Endometrial microvascular endothelial cells (primary cell): ENCODE measurements around the gene TMEM258. TPM values are rescaled to one million over a fixed set of nuclear protein-coding genes. Genes with fewer than 3 reads are reported as not detected.

Source experiments
- in situ Hi-C: cut with HindIII; loops from 2 replicates; pipeline ENCODE4 v1.10.0; 2017; ENCODE audit warnings: low sequenced_read_pairs, low pct_unique_long_range_greater_than_20kb; ENCODE audit errors: inconsistent ontology term
- total RNA-seq: library from RNA; depleted of rRNA; stranded (reverse); fragments of >200 nt; gene quantifications from one replicate; pipeline ENCODE4 v1.2.3, GENCODE V29; 2015; ENCODE audit errors: inconsistent ontology term

TMEM258 gene
- total RNA-seq, 1 donor from 2014 or later, result 59.3 TPM

GRCh38 chr11:61827571-61828378 is 35.4 kb upstream of the TMEM258 start, which contains the start of gene FADS2:
Gene FADS2, plus strand, starts transcription at chr11:61828300. Its CDS starts 91 bp downstream, at chr11:61828391.
- in situ Hi-C loops, result no loop called here

DNA sequence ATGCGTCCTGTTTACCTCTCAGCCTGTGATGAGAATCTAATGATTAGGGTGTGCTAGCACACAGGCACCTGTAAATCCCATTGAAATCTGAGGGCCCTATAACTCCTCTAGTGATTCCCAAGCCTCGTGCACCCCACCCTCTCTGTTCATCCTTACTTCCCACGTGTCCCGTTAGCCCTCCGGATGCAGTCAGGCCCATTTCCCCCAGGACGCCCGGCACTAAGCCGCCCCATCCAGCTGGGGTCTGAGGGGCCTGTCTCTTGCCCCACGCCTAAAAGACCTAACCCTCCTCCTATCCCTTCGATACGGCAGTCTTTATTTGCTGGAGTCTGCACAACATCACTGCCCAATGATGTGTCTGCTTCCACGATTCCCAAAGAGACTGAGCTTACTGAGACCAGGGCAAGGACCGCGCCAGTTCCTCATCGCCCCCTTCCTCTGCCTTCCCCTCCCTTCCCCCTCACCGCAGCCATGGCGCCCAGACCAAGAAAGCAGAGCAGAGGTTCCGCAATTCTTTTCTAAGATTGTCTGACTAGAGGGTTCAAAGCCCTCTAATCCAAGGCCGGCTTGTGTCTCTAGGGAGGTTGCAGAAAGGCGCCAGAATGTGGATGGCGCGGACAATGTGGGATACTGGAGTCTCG is 34.7 kb upstream of the TMEM258 start:
- in situ Hi-C loops, result no loop called here

DNA sequence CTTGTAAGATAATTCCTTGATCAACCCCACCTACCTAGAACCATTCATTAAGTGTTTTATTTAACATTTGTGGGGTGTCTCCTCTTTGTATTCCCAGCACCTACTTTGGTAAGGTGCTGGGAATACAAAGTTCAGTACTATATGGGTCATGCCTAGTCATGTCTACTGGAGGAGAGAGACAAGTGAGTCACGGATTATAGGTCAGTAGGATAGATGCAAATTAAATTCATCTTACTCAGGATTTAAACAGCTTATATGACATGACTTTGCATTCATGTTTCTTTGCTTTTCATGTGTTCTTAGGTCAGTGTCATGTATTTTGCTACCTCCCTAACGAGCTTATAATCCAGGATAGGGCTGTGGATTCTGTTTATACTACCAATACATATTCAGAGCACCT is 27.8 kb upstream of the TMEM258 start:
- in situ Hi-C loops, result no loop called here

GRCh38 chr11:61817471-61818202 is 25.2 kb upstream of the TMEM258 start:
- in situ Hi-C loops, result loop anchor here (10.0 kb wide), 1 partner anchor 67 kb away; no protein-coding TSS in a partner anchor

DNA sequence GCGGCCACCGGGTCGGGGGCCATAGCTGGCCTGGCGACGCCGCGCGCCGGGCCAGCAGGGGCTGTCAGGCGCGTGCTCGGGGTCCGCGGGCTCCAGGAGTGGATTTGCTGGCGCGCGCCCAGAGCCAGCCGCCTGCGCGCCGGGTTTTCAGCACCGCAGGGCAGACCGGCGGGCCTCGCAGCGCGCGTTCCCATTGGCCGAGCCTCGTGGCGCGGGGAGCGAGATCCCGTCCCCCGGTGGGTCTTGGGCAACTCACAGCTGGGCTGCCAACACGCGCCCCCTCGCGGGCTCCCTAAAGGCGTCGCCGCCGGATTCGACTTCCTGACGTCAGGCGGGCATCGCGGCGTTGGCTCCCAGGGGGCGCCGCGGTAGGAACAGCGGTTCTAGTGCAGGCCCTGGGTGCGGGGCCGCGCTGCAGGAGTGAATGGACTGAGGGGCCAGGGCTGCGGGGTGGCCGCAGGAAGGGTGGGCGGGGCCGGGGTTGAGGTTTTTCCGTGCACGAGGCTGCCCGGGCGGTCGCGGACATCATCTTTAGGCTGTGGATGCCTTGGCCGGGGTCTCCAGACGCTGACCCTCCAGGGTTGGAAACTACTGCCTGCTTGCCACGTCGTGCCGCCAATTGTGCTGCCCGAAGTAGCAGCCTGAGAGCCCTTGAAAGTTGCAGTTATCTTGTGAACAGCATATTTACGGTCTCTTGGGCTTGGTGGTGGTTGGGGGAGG is 24.5 kb upstream of the TMEM258 start, which contains the start of gene FADS1:
FADS1 (minus strand) TSS at position 268 of the 720 bp plus-strand sequence; CDS start at position 194, 74 bp downstream.
- in situ Hi-C loops, result loop anchor here (10.0 kb wide), 1 partner anchor 68 kb away; no protein-coding TSS in a partner anchor

- in situ Hi-C loops, result loop anchor here (10.0 kb wide), 1 partner anchor 69 kb away; no protein-coding TSS in a partner anchor
Measured at GRCh38 chr11:61815790-61816735, 23.7 kb upstream of the TMEM258 start.

GRCh38 chr11:61814958-61815789 is 22.8 kb upstream of the TMEM258 start:
- in situ Hi-C loops, result loop anchor here (10.0 kb wide), 1 partner anchor 70 kb away; no protein-coding TSS in a partner anchor

GRCh38 chr11:61814247-61814957 is 22.0 kb upstream of the TMEM258 start:
- in situ Hi-C loops, result loop anchor here (10.0 kb wide), 1 partner anchor 70 kb away; no protein-coding TSS in a partner anchor

- in situ Hi-C loops, result loop anchor here (10.0 kb wide), 1 partner anchor 72 kb away; no protein-coding TSS in a partner anchor
Measured at GRCh38 chr11:61812736-61813411, 20.5 kb upstream of the TMEM258 start.

GRCh38 chr11:61811831-61812230 is 19.4 kb upstream of the TMEM258 start:
- in situ Hi-C loops, result loop anchor here (10.0 kb wide), 1 partner anchor 73 kb away; no protein-coding TSS in a partner anchor

DNA sequence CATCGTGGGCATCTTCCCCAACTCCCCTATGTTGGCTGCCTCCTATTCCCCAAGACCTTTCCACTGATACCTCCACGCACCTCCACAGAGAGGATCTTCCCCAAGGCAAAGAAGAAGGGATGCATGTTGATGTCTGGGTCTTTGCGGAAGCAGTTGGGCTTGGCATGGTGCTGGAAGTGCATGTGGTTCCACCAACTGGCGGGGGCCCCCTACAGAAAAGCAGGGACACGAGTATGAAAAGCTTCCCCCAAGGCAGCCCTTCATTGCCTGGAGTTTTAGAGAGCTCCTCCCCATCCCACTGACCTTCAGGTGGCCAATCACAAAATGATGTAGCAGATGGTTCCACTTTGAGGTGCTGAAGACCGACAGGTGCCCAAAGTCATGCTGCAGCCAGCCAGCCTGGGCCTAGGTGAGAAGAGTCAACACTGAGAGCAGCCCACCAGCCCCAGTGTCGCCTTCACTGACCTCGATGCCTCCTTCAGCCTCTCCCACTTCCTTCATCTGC is 18.3 kb upstream of the TMEM258 start:
- in situ Hi-C loops, result loop anchor here (10.0 kb wide), 1 partner anchor 74 kb away; no protein-coding TSS in a partner anchor

DNA sequence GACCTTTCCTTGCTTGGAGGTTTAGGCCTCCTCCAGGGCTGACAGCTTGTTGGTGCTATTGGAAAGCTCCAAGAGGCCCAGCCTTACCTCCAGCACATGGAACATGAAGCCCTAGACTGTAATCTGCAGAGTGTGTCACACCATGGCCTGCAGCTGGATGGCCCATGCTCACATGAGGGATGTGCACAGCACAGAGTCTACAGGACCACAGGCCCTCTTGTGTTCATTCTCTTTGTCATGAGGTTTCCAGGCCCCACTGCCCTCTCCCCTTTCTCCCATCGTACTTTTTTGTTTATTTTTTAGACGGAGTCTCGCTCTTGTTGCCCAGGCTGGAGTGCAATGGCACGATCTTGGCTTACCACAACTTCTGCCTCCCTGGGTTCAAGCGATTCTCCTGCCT is 14.4 kb upstream of the TMEM258 start:
- in situ Hi-C loops, result no loop called here

DNA sequence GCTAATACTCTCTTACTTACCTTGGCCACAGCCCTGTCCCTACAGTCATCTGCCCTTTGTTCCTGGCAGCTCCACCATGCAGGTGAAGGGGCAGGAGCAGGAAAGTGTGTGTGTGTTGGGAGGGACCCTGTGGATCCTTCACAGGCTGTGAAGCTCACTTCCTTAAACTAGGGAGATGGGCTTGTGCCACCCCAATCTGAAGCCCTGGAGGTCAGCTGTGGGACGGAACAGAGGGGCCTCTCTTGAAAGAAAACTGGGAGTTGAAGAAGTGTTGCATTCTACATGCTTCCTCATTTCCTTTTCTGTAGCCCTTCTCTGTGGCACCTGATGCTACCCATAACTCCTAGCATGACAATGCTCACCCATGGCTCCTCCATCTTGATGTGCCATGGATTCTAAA is 12.7 kb upstream of the TMEM258 start:
- in situ Hi-C loops, result no loop called here

- in situ Hi-C loops, result no loop called here
Measured at GRCh38 chr11:61803889-61804647, 11.7 kb upstream of the TMEM258 start.

DNA sequence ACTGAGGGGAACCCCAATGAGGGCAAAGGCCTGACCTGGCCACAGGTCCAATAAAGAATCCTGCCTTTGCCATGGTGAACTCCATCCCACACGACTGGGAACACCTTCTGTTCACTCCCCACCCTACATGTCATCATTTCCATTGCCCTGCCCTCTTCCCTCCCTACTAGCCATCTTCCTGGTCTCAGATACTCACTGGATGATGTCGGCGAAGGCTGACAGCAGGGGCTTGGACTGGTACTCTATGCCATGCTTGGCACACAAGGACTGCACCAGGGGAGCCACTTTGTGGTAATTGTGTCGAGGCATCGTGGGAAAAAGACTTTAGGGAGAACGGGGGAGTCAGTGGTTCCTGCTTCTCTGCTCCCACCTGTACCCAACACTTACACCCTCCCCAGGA is 10.2 kb upstream of the TMEM258 start:
- in situ Hi-C loops, result no loop called here
